K562 (cell line): ENCODE measurements around the gene DERL3. TPM values are rescaled to one million over a fixed set of nuclear protein-coding genes. Genes with fewer than 3 reads are reported as not detected.

Experiments
- CBFA2T2 ChIP-seq: fragments of 450-650 bp; conservative IDR thresholded peaks from 2 replicates; pipeline ENCODE4 v1.6.1; 2017; ENCODE audit warnings: mild to moderate bottlenecking
- CCNT2 ChIP-seq: IDR thresholded peaks from 2 replicates; pipeline ENCODE4 v1.6.1; 2011; ENCODE audit warnings: borderline replicate concordance, low read depth, mild to moderate bottlenecking, moderate library complexity, mixed read lengths, low read length; ENCODE audit not compliant: insufficient read length; ENCODE audit errors: extremely low read depth
- CHD1 ChIP-seq: fragments of 200-600 bp; sonication (generic); IDR thresholded peaks from one replicate; pipeline ENCODE4 v1.6.1; 2012; ENCODE audit warnings: mild to moderate bottlenecking, moderate library complexity, low read length, inconsistent platforms
- FOXA1 ChIP-seq: fragments of 450-650 bp; IDR thresholded peaks from 2 replicates; pipeline ENCODE4 v1.6.1; 2016; ENCODE audit warnings: mild to moderate bottlenecking, borderline replicate concordance
- GMEB1 ChIP-seq: fragments of 250-450 bp; sonication (Bioruptor Pico); IDR thresholded peaks from 2 replicates; pipeline ENCODE4 v1.4.0; 2020; ENCODE audit warnings: mild to moderate bottlenecking
- MBD1 ChIP-seq: fragments of 250-450 bp; sonication (Bioruptor Pico); IDR thresholded peaks from 2 replicates; pipeline ENCODE4 v1.8.0; 2022; ENCODE audit warnings: inconsistent platforms
- MTA1 ChIP-seq: fragments of 450-650 bp; IDR thresholded peaks from 2 replicates; pipeline ENCODE4 v1.6.1; 2017; ENCODE audit warnings: borderline replicate concordance
- PCBP1 ChIP-seq: fragments of 200-400 bp; formaldehyde crosslinking; IDR thresholded peaks from 2 replicates; pipeline ENCODE4 v1.6.1; 2018; ENCODE audit warnings: mild to moderate bottlenecking, low read depth, low read length; ENCODE audit not compliant: poor library complexity, severe bottlenecking
- SMARCB1 ChIP-seq: IDR thresholded peaks from 2 replicates; pipeline ENCODE4 v1.6.1; 2011; ENCODE audit warnings: improper control_type of control experiment, low read depth; ENCODE audit not compliant: insufficient read length
- SRF ChIP-seq, 2 experiments: fragments of 250-450, 450-650 bp in 1 of 2; sonication (Bioruptor Pico) in 1 of 2; sonication (generic) in 1 of 2; formaldehyde crosslinking; IDR thresholded peaks; 2 replicates each; pipeline versions ENCODE4 v1.5.0 to v1.5.1; 2020 to 2022; ENCODE audit warnings: mild to moderate bottlenecking in 1 of 2, missing genetic modification reagents in 1 of 2
- STAT6 ChIP-seq: sonication (generic); formaldehyde crosslinking; IDR thresholded peaks from 2 replicates; pipeline ENCODE4 v1.8.1; 2023; ENCODE audit warnings: mild to moderate bottlenecking, missing genetic modification reagents
- TFAM ChIP-seq: fragments of 250-450 bp; sonication (Bioruptor Pico); conservative IDR thresholded peaks from 2 replicates; pipeline ENCODE4 v1.5.0; 2021; ENCODE audit warnings: mild to moderate bottlenecking, moderate library complexity
- TRIM25 ChIP-seq: fragments of 450-650 bp; IDR thresholded peaks from 2 replicates; pipeline ENCODE4 v1.7.0; 2016; ENCODE audit warnings: borderline replicate concordance
- polyA plus RNA-seq, 8 experiments: library from polyadenylated mRNA; depleted of rRNA in 4 of 8; stranded (reverse) in 5 of 8; unstranded in 3 of 8; fragments of >200 nt; fragmentation: Nextera tagmentation in 2 of 8; fragmentation: Illumina TruSeq in 1 of 8; extraction: Ambion mirVana in 2 of 8; extraction: Trizol in 1 of 8; gene quantifications; 2 replicates each; pipeline versions ENCODE4 v1.2.1 to v1.2.3, GENCODE V29; 2011 to 2014; ENCODE audit warnings: inconsistent platforms in 1 of 8, missing spikeins in 1 of 8
- total RNA-seq, 7 experiments: library from RNA; depleted of rRNA in 6 of 7; stranded (reverse); fragments of >200 nt in 6 of 7; fragmentation: Illumina TruSeq in 2 of 7; extraction: Trizol in 2 of 7; gene quantifications; 2 replicates each; pipeline versions ENCODE4 v1.2.1 to v1.2.3, GENCODE V29; 2011 to 2021; ENCODE audit warnings: low replicate concordance in 1 of 7
- TF ChIP-seq, protein P1 (sequence below): fragments of 450-650 bp; IDR thresholded peaks from 2 replicates; pipeline ENCODE4 v1.6.1; 2018; ENCODE audit not compliant: partially characterized antibody

The DERL3 gene
- total and polyA plus RNA-seq, 9 of the 15 experiments (the other 6 are each of a cell fraction or from before 2014, with no cell fraction given) = 1.3 to 12.4 (median 4.8) TPM

- no peak for TF ChIP-seq TRIM25
- TF ChIP-seq MTA1 = no peak
- TF ChIP-seq TFAM = no peak
- peak; percentile 92 for TF ChIP-seq GMEB1
- no peak for TF ChIP-seq SRF (CRISPR knock-in tag; IDR thresholded peaks at IDR 0.05)
- TF ChIP-seq CHD1 = peak; percentile 79
- TF ChIP-seq MBD1 (CRISPR knock-in tag) = no peak
- no peak for TF ChIP-seq FOXA1
- peak; percentile 57 for TF ChIP-seq CCNT2
- TF ChIP-seq SMARCB1 = no peak
- TF ChIP-seq STAT6 (CRISPR knock-in tag) = no peak
- TF ChIP-seq, protein P1, sequence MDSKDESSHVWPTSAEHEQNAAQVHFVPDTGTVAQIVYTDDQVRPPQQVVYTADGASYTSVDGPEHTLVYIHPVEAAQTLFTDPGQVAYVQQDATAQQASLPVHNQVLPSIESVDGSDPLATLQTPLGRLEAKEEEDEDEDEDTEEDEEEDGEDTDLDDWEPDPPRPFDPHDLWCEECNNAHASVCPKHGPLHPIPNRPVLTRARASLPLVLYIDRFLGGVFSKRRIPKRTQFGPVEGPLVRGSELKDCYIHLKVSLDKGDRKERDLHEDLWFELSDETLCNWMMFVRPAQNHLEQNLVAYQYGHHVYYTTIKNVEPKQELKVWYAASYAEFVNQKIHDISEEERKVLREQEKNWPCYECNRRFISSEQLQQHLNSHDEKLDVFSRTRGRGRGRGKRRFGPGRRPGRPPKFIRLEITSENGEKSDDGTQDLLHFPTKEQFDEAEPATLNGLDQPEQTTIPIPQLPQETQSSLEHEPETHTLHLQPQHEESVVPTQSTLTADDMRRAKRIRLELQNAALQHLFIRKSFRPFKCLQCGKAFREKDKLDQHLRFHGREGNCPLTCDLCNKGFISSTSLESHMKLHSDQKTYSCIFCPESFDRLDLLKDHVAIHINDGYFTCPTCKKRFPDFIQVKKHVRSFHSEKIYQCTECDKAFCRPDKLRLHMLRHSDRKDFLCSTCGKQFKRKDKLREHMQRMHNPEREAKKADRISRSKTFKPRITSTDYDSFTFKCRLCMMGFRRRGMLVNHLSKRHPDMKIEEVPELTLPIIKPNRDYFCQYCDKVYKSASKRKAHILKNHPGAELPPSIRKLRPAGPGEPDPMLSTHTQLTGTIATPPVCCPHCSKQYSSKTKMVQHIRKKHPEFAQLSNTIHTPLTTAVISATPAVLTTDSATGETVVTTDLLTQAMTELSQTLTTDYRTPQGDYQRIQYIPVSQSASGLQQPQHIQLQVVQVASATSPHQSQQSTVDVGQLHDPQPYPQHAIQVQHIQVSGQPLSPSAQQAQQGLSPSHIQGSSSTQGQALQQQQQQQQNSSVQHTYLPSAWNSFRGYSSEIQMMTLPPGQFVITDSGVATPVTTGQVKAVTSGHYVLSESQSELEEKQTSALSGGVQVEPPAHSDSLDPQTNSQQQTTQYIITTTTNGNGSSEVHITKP = peak; percentile 99
- peak; percentile 39 for TF ChIP-seq PCBP1
- no peak for TF ChIP-seq CBFA2T2
Measured at GRCh38 chr22:23786752-23787599, 51.8 kb downstream of the DERL3 start, which contains the start of gene SMARCB1 (continued).
